Measurements from ENCODE around the gene RUSC2. TPM values are rescaled to one million over a fixed set of nuclear protein-coding genes. Genes with fewer than 3 reads are reported as not detected.
"Not testable (repeated sequence)": the region's sequence is repeated elsewhere in the genome, so short reads cannot be mapped to it uniquely, and the experiment has no call there.

The RUSC2 gene
- total RNA-seq (2014; rRNA removed; shearing (Covaris generic); ENCODE audit: low replicate concordance) = 6.1 and 8.2 TPM in 2 replicates

GRCh38 chr9:35489313-35490154 is at the start of gene RUSC2:
Gene RUSC2, plus strand, starts transcription at chr9:35490111. Its CDS starts 56,411 bp downstream, at chr9:35546522.
- in situ Hi-C loops (cut with HindIII; ENCODE audit: low pct_unique_long_range_greater_than_20kb, low sequenced_read_pairs) = no loop called here
- DNase-seq (ENCODE audit: low read depth) = peak; percentile 91

GRCh38 chr9:35446012-35446411 is 43.9 kb upstream of the RUSC2 start:
- no peak for DNase-seq (ENCODE audit: low read depth)
- in situ Hi-C loops (cut with HindIII; ENCODE audit: low pct_unique_long_range_greater_than_20kb, low sequenced_read_pairs) = no loop called here

GRCh38 chr9:35448496-35448895 is 41.4 kb upstream of the RUSC2 start:
- in situ Hi-C loops (cut with HindIII; ENCODE audit: low pct_unique_long_range_greater_than_20kb, low sequenced_read_pairs) = no loop called here

GRCh38 chr9:35452481-35452880 is 37.4 kb upstream of the RUSC2 start:
- DNase-seq (ENCODE audit: low read depth) = no peak
- in situ Hi-C loops (cut with HindIII; ENCODE audit: low pct_unique_long_range_greater_than_20kb, low sequenced_read_pairs) = no loop called here

More at GRCh38 chr9:35448496-35448895, 41.4 kb upstream of the RUSC2 start:
- no peak for DNase-seq (ENCODE audit: low read depth)

GRCh38 chr9:35453786-35454185 is 36.1 kb upstream of the RUSC2 start:
- DNase-seq (ENCODE audit: low read depth) = no peak
- in situ Hi-C loops (cut with HindIII; ENCODE audit: low pct_unique_long_range_greater_than_20kb, low sequenced_read_pairs) = no loop called here

GRCh38 chr9:35464141-35465025 is 25.5 kb upstream of the RUSC2 start:
- DNase-seq (ENCODE audit: low read depth) = no peak
- in situ Hi-C loops (cut with HindIII; ENCODE audit: low pct_unique_long_range_greater_than_20kb, low sequenced_read_pairs) = no loop called here

- in situ Hi-C loops (cut with HindIII; ENCODE audit: low pct_unique_long_range_greater_than_20kb, low sequenced_read_pairs) = no loop called here
- DNase-seq (ENCODE audit: low read depth) = no peak
Measured at GRCh38 chr9:35470340-35470739, 19.6 kb upstream of the RUSC2 start.

- in situ Hi-C loops (cut with HindIII; ENCODE audit: low pct_unique_long_range_greater_than_20kb, low sequenced_read_pairs) = no loop called here
- DNase-seq (ENCODE audit: low read depth) = no peak
Measured at GRCh38 chr9:35470894-35471293, 19.0 kb upstream of the RUSC2 start.

- DNase-seq (ENCODE audit: low read depth) = no peak
- in situ Hi-C loops (cut with HindIII; ENCODE audit: low pct_unique_long_range_greater_than_20kb, low sequenced_read_pairs) = no loop called here
Measured at GRCh38 chr9:35476596-35476995, 13.3 kb upstream of the RUSC2 start.

GRCh38 chr9:35477211-35477855 is 12.6 kb upstream of the RUSC2 start:
- in situ Hi-C loops (cut with HindIII; ENCODE audit: low pct_unique_long_range_greater_than_20kb, low sequenced_read_pairs) = not testable (repeated sequence)
- peak; percentile 50 for DNase-seq (ENCODE audit: low read depth)

GRCh38 chr9:35478871-35479270 is 11.0 kb upstream of the RUSC2 start:
- in situ Hi-C loops (cut with HindIII; ENCODE audit: low pct_unique_long_range_greater_than_20kb, low sequenced_read_pairs) = no loop called here
- no peak for DNase-seq (ENCODE audit: low read depth)

- in situ Hi-C loops (cut with HindIII; ENCODE audit: low pct_unique_long_range_greater_than_20kb, low sequenced_read_pairs) = no loop called here
- DNase-seq (ENCODE audit: low read depth) = peak; percentile 18
Measured at GRCh38 chr9:35481347-35481975, 8.4 kb upstream of the RUSC2 start.

GRCh38 chr9:35482071-35482470 is 7.8 kb upstream of the RUSC2 start:
- in situ Hi-C loops (cut with HindIII; ENCODE audit: low pct_unique_long_range_greater_than_20kb, low sequenced_read_pairs) = no loop called here
- DNase-seq (ENCODE audit: low read depth) = no peak

- DNase-seq (ENCODE audit: low read depth) = no peak
- in situ Hi-C loops (cut with HindIII; ENCODE audit: low pct_unique_long_range_greater_than_20kb, low sequenced_read_pairs) = no loop called here
Measured at GRCh38 chr9:35484406-35484805, 5.5 kb upstream of the RUSC2 start.

GRCh38 chr9:35487081-35487480 is 2.8 kb upstream of the RUSC2 start:
- DNase-seq (ENCODE audit: low read depth) = no peak
- in situ Hi-C loops (cut with HindIII; ENCODE audit: low pct_unique_long_range_greater_than_20kb, low sequenced_read_pairs) = no loop called here

GRCh38 chr9:35488021-35488420 is 1.9 kb upstream of the RUSC2 start:
- in situ Hi-C loops (cut with HindIII; ENCODE audit: low pct_unique_long_range_greater_than_20kb, low sequenced_read_pairs) = no loop called here
- no peak for DNase-seq (ENCODE audit: low read depth)

- DNase-seq (ENCODE audit: low read depth) = no peak
- in situ Hi-C loops (cut with HindIII; ENCODE audit: low pct_unique_long_range_greater_than_20kb, low sequenced_read_pairs) = no loop called here
Measured at GRCh38 chr9:35488566-35489312, 1.2 kb upstream of the RUSC2 start.

Data from Caki2 (cell line).